GM18520 (cell line): ENCODE results near the gene SORL1.
"Not testable (repeated sequence)": the region's sequence is repeated elsewhere in the genome, so short reads cannot be mapped to it uniquely, and the experiment has no call there.

Experiments
- ATAC-seq: cut with Tn5 transposase; IDR thresholded peaks from one replicate; pipeline ENCODE4 v1.9.1; 2021; ENCODE audit not compliant: unreplicated experiment

SORL1 gene

GRCh38 chr11:121503051-121503450 lies 50.9 kb downstream of the SORL1 start:
- ATAC-seq: no peak

GRCh38 chr11:121506237-121506636 lies 54.1 kb downstream of the SORL1 start:
- not testable (repeated sequence) for ATAC-seq

DNA sequence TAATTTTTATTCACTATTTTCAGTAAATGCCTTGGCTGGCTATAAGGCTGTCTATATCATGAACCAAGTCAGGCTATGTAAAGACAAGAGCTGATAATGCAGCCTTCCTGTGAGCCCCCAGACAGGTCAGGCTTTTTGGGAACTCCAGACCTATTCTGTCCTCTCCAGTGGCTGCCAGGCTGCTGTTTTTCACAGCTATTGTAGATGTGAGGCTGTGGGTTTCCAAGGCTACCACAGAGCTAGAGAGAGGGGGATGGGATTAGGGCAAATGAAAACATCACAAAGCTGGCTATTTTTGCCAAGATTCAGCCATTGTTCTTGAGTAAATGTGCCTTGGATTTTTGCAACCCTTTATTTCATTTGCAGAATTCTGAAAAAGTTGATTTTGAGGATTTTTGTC lies 56.3 kb downstream of the SORL1 start:
- no peak for ATAC-seq

DNA sequence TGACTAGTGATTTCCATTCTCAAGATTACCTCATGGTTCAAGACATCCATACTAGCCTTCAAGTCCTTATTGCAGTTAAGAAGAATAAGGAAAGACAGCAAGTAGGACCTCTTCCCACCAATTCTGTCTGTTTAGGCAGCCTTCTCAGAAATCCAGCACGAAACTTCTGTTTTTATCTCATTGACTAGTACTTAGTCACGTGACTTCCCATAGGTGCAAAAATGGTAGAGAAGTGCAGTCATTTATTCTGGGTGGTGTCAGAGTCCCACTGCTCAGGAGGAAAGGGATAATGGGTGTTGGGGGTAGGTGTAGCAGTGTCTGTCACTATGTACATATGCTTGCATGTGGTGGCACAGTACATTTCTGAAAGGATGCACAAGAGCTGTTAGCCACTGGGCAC lies 58.3 kb downstream of the SORL1 start:
- no peak for ATAC-seq

DNA sequence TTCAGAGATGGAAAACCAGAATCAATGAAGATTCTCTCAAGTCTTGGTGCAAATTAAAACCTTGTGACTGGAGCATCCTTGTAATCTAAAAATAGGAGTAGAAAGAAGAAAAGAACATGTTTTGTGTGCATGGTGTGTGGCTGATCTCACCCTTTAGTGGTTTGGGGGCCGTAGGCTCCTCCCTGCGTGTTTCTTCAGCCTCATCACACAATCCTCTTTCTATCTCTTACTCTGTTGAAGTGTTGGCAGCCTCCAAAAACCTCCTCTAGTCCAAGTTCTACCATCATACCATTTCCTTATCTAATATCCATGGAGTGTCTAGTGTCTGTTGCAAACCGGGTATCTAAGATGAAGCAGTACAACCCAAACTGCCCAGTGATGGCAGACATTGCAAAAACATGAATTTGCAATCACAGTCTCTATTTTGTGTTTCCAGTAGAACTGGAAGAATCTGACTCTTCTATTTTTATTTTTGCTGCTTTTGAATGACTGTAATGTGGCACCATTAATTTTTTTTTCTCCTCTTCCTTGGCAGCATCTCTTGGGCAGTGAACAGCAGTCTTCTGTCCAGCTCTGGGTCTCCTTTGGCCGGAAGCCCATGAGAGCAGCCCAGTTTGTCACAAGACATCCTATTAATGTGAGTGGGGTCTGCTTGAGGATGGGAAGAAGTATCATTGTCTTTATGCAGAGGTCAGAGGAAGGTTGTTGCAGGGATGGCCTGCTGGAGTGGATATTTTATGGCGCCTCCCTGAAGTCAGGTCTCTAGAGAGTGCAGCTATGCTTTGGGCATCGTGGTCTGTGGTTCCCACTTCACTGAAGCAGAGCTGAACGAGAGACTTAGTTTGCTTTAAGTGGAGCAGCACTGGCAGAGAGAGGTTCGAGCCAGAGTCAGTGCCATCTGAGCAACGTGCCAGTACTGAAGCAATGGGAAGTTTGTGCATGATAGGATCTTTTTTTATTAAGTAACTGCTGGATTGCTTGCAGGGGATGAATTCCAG lies 60.7 kb downstream of the SORL1 start:
- no peak for ATAC-seq

- ATAC-seq: no peak
These were observed 61.7 kb downstream of the SORL1 start for GRCh38 chr11:121513807-121514206.

DNA sequence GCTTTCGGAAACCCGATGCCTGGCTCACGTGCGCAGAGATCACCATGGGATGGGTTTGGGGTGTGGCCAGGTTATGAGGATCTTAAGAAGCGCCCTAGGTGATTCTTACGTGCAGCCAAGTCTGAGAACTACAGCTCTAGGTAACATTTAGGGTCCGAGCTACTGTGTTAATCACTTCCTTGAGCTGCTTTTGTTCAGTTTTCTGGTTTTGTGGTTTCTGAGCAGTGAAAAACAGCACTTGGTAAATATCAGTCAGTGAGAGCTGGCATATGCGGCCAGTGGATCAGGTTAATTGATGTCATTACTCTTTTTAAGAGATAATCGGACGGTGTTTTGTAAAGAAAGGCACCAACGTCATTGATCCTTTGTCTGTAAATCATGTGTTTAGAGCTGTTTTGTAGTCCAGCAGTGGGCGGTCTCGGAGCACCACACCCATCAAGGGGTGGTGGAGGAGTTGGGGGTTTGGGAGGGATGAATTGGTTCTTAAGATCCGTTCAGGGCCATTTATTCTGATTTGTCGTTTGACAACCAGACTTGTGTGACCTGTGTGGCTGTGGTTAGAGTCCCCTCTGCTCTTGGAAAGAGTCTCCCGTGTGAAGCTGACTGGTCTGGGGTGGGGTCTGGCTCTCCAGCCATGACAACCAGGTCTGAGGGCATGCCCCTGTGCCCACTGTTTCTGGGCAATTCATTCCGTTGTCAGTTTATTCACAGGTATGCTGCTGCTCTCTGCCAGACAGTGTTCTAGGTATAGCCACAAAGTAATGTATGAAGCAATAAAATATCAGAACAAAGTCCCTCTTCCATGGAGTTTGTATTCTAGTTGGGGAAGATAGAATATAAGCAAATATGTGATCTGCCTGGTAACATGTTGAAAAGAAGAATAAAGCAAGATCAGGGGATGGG lies 62.6 kb downstream of the SORL1 start:
- no peak for ATAC-seq

DNA sequence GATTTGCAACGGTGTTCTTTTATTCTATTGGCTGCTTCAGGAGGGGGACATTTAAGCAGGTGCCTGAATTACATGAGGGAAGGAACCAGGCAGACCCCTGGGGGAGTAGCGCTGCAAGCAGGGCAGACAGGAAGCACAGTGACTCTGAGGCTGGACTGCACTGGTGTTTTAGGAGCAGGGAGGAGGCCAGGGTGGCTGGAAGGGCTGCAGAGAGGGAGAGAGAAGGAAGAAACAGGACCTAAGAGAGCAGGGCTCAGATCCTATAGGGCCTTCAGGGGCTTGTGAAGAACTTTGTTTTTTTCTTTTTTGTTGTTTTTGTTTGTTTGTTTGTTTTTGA lies 63.2 kb downstream of the SORL1 start:
- ATAC-seq: no peak

DNA sequence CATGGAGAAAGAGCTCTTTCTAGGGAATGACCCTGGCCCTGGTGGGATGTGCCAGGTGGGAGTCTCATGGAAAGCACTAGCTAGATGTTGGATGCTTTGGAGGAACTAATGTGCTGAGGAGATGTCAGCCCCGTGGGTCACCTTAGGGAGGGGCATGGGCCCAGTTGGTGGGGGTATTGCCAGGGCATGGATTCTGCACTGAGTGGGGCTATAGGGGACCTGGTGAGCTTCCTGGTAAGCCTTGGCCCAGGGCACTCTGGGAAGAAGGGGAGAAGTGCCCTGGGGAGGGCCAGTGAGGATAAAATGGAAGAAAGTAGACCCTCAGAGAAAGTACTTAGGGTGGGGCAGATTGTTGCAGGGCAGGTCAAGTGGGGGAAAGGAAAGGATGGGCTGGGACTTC lies 65.9 kb downstream of the SORL1 start:
- ATAC-seq: no peak

- no peak for ATAC-seq
These were observed 68.4 kb downstream of the SORL1 start for GRCh38 chr11:121520243-121521144.

- no peak for ATAC-seq
These were observed 69.3 kb downstream of the SORL1 start for GRCh38 chr11:121521145-121522042.

- no peak for ATAC-seq
These were observed 70.2 kb downstream of the SORL1 start for GRCh38 chr11:121522043-121522941.

DNA sequence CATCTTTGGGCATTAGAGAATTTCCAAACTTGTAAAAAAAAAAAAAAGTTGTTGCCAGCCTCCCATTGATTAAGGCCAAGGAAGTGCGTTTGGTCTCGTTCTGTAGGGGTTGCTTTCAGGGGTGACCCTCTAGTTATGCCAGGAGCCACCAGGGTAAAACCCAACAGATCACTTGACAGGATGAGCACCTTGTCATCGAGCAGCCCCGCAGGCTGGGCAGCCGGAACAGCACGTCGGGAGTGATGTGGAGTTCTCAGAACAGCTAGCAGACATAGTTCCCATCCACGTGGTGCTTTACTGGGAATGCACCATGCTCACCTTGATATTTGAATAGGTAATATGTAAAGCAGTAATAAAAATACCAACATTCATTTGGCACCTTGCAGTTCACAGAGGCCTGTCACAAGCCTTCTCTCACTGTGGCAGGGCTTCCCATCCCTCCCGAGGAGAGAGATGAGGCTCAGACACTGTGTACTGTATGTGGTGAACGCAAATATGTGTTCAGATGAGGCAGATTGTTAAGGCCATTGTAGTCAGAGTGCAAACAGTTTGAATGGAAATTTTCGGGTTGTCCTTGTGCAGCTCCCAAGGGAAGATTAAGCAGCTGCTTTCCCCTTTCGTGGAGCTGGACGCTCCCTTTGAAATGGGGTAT lies 71.6 kb downstream of the SORL1 start:
- ATAC-seq: no peak

DNA sequence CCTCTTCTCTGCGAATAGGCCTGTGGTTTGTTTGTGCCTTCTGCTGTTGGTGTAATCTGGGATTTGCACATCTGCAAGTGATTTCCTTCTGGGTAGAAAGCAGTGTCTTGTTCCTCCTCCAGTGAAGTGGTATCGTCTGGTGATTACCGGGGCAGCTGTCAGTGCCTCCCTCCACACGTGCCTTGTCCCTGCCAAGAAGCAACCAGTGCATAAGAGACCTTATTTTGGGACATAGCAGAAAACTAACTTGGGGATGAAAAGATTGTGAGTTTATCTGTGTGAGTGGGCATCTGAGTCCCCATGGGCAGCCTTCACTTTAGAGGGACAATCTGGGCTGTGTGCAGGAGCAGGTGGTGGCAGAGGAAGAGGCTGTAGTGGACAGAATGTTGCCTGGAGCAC lies 72.1 kb downstream of the SORL1 start:
- no peak for ATAC-seq

DNA sequence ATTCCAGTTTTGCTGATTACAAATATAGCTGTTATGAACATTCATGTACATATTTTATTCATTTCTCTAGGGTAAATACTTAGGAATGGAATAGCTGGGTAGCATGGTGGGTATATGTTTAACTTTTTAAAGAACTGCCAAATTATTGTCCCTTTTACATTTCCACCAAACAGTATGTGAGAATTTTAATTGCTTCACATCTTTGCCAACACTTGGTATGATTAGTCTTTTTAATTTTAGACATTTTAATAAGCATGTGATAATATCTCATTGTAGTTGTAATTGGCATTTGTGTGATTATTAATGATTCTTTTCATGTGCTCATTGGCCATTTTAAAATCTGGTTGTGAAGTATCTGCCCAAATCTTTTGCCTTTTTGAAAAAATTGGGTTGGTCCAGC lies 73.3 kb downstream of the SORL1 start:
- ATAC-seq: no peak

GRCh38 chr11:121530257-121530656 lies 78.1 kb downstream of the SORL1 start:
- no peak for ATAC-seq

DNA sequence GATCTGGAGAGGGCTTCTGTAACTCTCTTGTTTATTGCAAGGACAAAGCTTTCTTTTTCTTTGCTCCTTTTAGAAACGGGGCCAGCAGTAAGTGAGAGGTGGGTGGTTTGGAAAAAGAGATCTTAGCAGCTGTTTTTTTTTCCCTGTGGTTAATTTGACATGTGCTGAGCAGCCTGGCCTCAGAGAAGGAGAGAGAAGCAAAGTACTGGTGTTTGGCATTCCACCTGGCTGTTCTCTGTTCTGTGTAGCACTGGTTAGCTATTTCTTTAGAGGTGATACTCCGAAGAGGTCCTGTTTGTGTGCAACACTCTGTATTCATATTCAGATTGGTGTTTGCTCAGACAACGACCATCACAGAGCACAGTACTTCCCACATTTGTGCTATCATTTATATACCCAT lies 81.5 kb downstream of the SORL1 start:
- ATAC-seq: no peak
